C4-2B (cell line): Measurements from ENCODE around the gene RABEP1.

Source experiments
- H3K27ac ChIP-seq: fragments of 450-650 bp; 2 replicates; pipeline ENCODE4 v1.5.1; 2017
- CTCF ChIP-seq: fragments of 450-650 bp; conservative IDR thresholded peaks from 2 replicates; pipeline ENCODE4 v1.5.1; 2017; ENCODE audit warnings: mild to moderate bottlenecking
- ZFX ChIP-seq: fragments of 450-650 bp; IDR thresholded peaks from 2 replicates; pipeline ENCODE4 v1.6.1; 2017

RABEP1 gene

GRCh38 chr17:5380491-5381135 lies 98.5 kb downstream of the RABEP1 start:
- H3K27ac ChIP-seq = no peak overlapping the region; the same call in 1 of the 2 replicates
- TF ChIP-seq ZFX = no peak

GRCh38 chr17:5381542-5381941 lies 99.5 kb downstream of the RABEP1 start:
- no peak overlapping the region; the same call in 1 of the 2 replicates for H3K27ac ChIP-seq
- no peak for TF ChIP-seq ZFX
- no peak for TF ChIP-seq CTCF

GRCh38 chr17:5391678-5392077 lies 109.6 kb downstream of the RABEP1 start:
- H3K27ac ChIP-seq = no peak overlapping the region
- TF ChIP-seq ZFX (no peak), CTCF (no peak)

GRCh38 chr17:5396612-5397011 lies 114.5 kb downstream of the RABEP1 start:
- no peak overlapping the region for H3K27ac ChIP-seq
- no peak for TF ChIP-seq ZFX

GRCh38 chr17:5399767-5400166 lies 117.7 kb downstream of the RABEP1 start:
- H3K27ac ChIP-seq = no peak overlapping the region
- TF ChIP-seq CTCF (no peak), ZFX (no peak)

GRCh38 chr17:5405400-5405799 lies 123.3 kb downstream of the RABEP1 start:
- TF ChIP-seq ZFX (no peak), CTCF (no peak)
- H3K27ac ChIP-seq = no peak overlapping the region

GRCh38 chr17:5408186-5408585 lies 126.1 kb downstream of the RABEP1 start:
- no peak for TF ChIP-seq CTCF
- no peak for TF ChIP-seq ZFX
- H3K27ac ChIP-seq = no peak overlapping the region

- TF ChIP-seq CTCF (no peak), ZFX (no peak)
- H3K27ac ChIP-seq = no peak overlapping the region
Measured at GRCh38 chr17:5410594-5411272, 128.6 kb downstream of the RABEP1 start.
